GM19463 (cell line): ENCODE data around the gene KCTD21.

ENCODE experiments used
- ATAC-seq: cut with Tn5 transposase; IDR thresholded peaks from one replicate; pipeline ENCODE4 v1.9.1; 2021; ENCODE audit warnings: mild to moderate bottlenecking, moderate library complexity; ENCODE audit not compliant: unreplicated experiment

The KCTD21 gene

GRCh38 chr11:78219493-78220217, 31.2 kb upstream of the KCTD21 start:
- ATAC-seq = no peak

- no peak for ATAC-seq
These were observed 30.5 kb upstream of the KCTD21 start for GRCh38 chr11:78218707-78219492.

- no peak for ATAC-seq
These were observed 29.5 kb upstream of the KCTD21 start for GRCh38 chr11:78217650-78218541.

GRCh38 chr11:78216571-78217287, 28.3 kb upstream of the KCTD21 start:
- ATAC-seq = no peak

- no peak for ATAC-seq
These were observed 27.6 kb upstream of the KCTD21 start for GRCh38 chr11:78216021-78216420.

GRCh38 chr11:78214331-78215194, 26.1 kb upstream of the KCTD21 start:
- ATAC-seq = no peak

GRCh38 chr11:78213526-78214330, 25.3 kb upstream of the KCTD21 start:
- ATAC-seq = no peak

- no peak for ATAC-seq
These were observed 24.4 kb upstream of the KCTD21 start for GRCh38 chr11:78212586-78213371.

GRCh38 chr11:78211565-78211964, 23.1 kb upstream of the KCTD21 start:
- no peak for ATAC-seq

- no peak for ATAC-seq
These were observed 21.7 kb upstream of the KCTD21 start for GRCh38 chr11:78210000-78210608.

GRCh38 chr11:78209478-78209877, 21.1 kb upstream of the KCTD21 start:
- no peak for ATAC-seq

- ATAC-seq = no peak
These were observed 20.1 kb upstream of the KCTD21 start for GRCh38 chr11:78208257-78209165.

- no peak for ATAC-seq
These were observed 19.3 kb upstream of the KCTD21 start for GRCh38 chr11:78207532-78208256.

- ATAC-seq = no peak
These were observed 17.3 kb upstream of the KCTD21 start for GRCh38 chr11:78205691-78206090.

GRCh38 chr11:78205256-78205655, 16.8 kb upstream of the KCTD21 start:
- ATAC-seq = no peak

GRCh38 chr11:78203184-78203583, 14.8 kb upstream of the KCTD21 start:
- ATAC-seq = no peak
